Midbrain (tissue), 1 donor: Measurements from ENCODE around the gene B4GALT1.

Source experiments
- DNase-seq: peaks from one replicate; lab custom pipeline; 2025; lab: John Stamatoyannopoulos, UW

Gene B4GALT1

GRCh38 chr9:33140401-33141360, 26.5 kb downstream of the B4GALT1 start:
- DNase-seq = no peak

GRCh38 chr9:33139421-33140228, 27.5 kb downstream of the B4GALT1 start:
- no peak for DNase-seq

GRCh38 chr9:33138768-33139167, 28.4 kb downstream of the B4GALT1 start:
- DNase-seq = no peak

- DNase-seq = no peak
These were observed 29.3 kb downstream of the B4GALT1 start for GRCh38 chr9:33137781-33138264.

GRCh38 chr9:33136721-33137670, 30.1 kb downstream of the B4GALT1 start:
- no peak for DNase-seq

- no peak for DNase-seq
These were observed 31.6 kb downstream of the B4GALT1 start for GRCh38 chr9:33135470-33135958.

GRCh38 chr9:33135031-33135461, 32.1 kb downstream of the B4GALT1 start:
- no peak for DNase-seq

- no peak for DNase-seq
These were observed 34.0 kb downstream of the B4GALT1 start for GRCh38 chr9:33133186-33133585.

GRCh38 chr9:33131790-33132772, 35.1 kb downstream of the B4GALT1 start:
- no peak for DNase-seq

GRCh38 chr9:33130961-33131789, 36.0 kb downstream of the B4GALT1 start:
- no peak for DNase-seq

- DNase-seq = no peak
These were observed 37.0 kb downstream of the B4GALT1 start for GRCh38 chr9:33129886-33130881.

GRCh38 chr9:33129251-33129885, 37.8 kb downstream of the B4GALT1 start:
- no peak for DNase-seq

- no peak for DNase-seq
These were observed 38.6 kb downstream of the B4GALT1 start for GRCh38 chr9:33128570-33128969.

- no peak for DNase-seq
These were observed 39.3 kb downstream of the B4GALT1 start for GRCh38 chr9:33127881-33128280.

GRCh38 chr9:33125871-33126823, 41.0 kb downstream of the B4GALT1 start:
- DNase-seq = no peak

- no peak for DNase-seq
These were observed 41.7 kb downstream of the B4GALT1 start for GRCh38 chr9:33125461-33125860.
